SH-SY5Y (cell line): Measurements from ENCODE around the gene SLC28A2.

Experiments
- GATA2 ChIP-seq: IDR thresholded peaks from 2 replicates; pipeline ENCODE4 v1.6.1; 2011; ENCODE audit warnings: mild to moderate bottlenecking, low read depth, low read length
- GATA3 ChIP-seq: IDR thresholded peaks from 2 replicates; pipeline ENCODE4 v1.6.1; 2011; ENCODE audit warnings: low read depth, mild to moderate bottlenecking, low read length, moderate library complexity

The SLC28A2 gene

GRCh38 chr15:45291822-45292582, 40.0 kb downstream of the SLC28A2 start:
- TF ChIP-seq GATA2 = no peak
- TF ChIP-seq GATA3 = no peak

- TF ChIP-seq GATA2 = no peak
- no peak for TF ChIP-seq GATA3
Measured at GRCh38 chr15:45304711-45305110, 52.7 kb downstream of the SLC28A2 start.

- TF ChIP-seq GATA3 (no peak), GATA2 (no peak)
Measured at GRCh38 chr15:45306105-45306504, 54.1 kb downstream of the SLC28A2 start.

GRCh38 chr15:45307230-45307924, 55.3 kb downstream of the SLC28A2 start:
- no peak for TF ChIP-seq GATA2
- TF ChIP-seq GATA3 = no peak

GRCh38 chr15:45314960-45315359, 62.9 kb downstream of the SLC28A2 start:
- no peak for TF ChIP-seq GATA2

GRCh38 chr15:45319472-45320214, 67.6 kb downstream of the SLC28A2 start:
- TF ChIP-seq GATA3 (no peak), GATA2 (no peak)

GRCh38 chr15:45320581-45321205, 68.7 kb downstream of the SLC28A2 start:
- TF ChIP-seq GATA2 = no peak
- no peak for TF ChIP-seq GATA3

GRCh38 chr15:45326280-45326679, 74.2 kb downstream of the SLC28A2 start:
- TF ChIP-seq GATA2 (no peak), GATA3 (no peak)

- TF ChIP-seq GATA3 (no peak), GATA2 (no peak)
Measured at GRCh38 chr15:45326741-45327140, 74.7 kb downstream of the SLC28A2 start.
